HT1080 (cell line): Measurements from ENCODE around the gene TRAF6. TPM values are rescaled to one million over a fixed set of nuclear protein-coding genes. Genes with fewer than 3 reads are reported as not detected.
"Not testable (repeated sequence)": the region's sequence is repeated elsewhere in the genome, so short reads cannot be mapped to it uniquely, and the experiment has no call there.

Experiments used
- DNase-seq: peaks from one replicate; pipeline ENCODE4 v3.0.0-alpha.2; 2015; ENCODE audit warnings: low read depth
- total RNA-seq: library from RNA; depleted of rRNA; stranded (reverse); fragments of >200 nt; shearing (Covaris generic); gene quantifications from 2 replicates; pipeline ENCODE4 v1.2.3, GENCODE V29; 2014

The TRAF6 gene
- total RNA-seq, 1 experiment from 2014 or later = 7.4 TPM

DNA sequence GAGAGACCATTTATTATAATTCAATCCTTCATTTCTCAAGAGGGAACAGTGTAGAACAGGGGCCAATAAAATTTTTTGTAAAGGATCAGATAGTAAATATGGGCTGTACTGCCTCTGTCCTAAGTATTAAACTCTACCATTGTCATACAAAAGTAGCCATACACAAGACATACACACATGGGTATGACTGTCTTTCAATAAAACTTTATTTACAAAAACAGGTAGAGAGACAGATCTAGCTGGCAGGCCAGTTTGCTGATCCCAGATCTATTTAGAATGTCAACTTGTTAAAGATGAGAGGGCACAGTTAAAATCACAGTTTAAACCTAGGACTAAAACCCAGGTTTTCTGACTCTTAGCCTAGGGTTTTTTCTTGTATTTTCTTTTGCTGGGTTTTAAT lies 16.7 kb downstream of the TRAF6 start:
- DNase-seq = no peak

- peak; percentile 27 for DNase-seq
Observed at GRCh38 chr11:36492724-36493304, 17.3 kb downstream of the TRAF6 start.

GRCh38 chr11:36490026-36490806 lies 19.9 kb downstream of the TRAF6 start:
- DNase-seq = no peak

GRCh38 chr11:36488096-36488495 lies 22.0 kb downstream of the TRAF6 start:
- no peak for DNase-seq

- no peak for DNase-seq
Observed at GRCh38 chr11:36487619-36488018, 22.5 kb downstream of the TRAF6 start.

- DNase-seq = no peak
Observed at GRCh38 chr11:36485298-36486002, 24.6 kb downstream of the TRAF6 start.

GRCh38 chr11:36483042-36483441 lies 27.0 kb downstream of the TRAF6 start:
- DNase-seq = not testable (repeated sequence)

GRCh38 chr11:36480833-36481232 lies 29.2 kb downstream of the TRAF6 start:
- no peak for DNase-seq

- peak; percentile 54 for DNase-seq
Observed at GRCh38 chr11:36478700-36479329, 31.3 kb downstream of the TRAF6 start.

- no peak for DNase-seq
Observed at GRCh38 chr11:36475192-36475591, 34.9 kb downstream of the TRAF6 start.

DNA sequence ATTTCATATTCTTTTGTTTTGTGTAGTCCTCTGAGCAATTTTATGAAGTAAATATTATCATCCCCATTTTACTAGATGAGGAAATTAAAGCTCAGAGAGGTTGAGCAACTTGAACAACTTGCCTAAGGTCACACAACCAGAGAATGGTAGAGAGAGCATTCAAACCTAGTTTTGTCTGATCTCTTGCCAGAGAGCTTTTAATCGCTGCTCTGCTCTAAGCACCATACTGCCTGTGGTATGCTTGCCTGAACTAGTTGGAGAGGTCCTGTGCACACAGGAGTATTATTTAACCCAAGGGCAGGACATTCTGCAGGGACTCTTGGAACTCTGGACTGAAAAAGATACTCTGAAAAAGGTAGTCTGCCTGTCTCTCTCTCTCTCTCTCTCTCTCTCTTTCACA lies 38.5 kb downstream of the TRAF6 start:
- no peak for DNase-seq

GRCh38 chr11:36469881-36470802 lies 39.9 kb downstream of the TRAF6 start:
- peak; percentile 66 for DNase-seq

GRCh38 chr11:36469063-36469462 lies 41.0 kb downstream of the TRAF6 start:
- peak; percentile 17 for DNase-seq

- no peak for DNase-seq
Observed at GRCh38 chr11:36467916-36468315, 42.2 kb downstream of the TRAF6 start.

DNA sequence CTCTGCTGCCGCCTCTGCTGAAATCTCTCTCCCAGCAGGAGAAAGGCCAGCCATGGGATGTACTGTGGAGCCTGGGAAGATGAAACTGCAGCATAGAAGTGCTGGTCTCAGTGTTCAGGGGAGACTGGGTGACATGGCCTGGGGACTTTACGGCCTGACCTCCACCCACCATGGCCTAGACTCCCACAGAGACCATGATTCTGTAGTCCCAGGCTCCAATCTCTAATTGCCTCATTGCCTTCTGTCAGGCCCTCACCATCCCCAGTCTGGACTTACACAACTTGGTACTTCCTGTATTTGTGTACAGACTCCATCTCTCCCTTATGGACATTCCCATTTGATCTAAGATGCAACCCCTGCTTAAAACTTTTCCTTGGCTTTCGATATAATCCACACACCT lies 43.1 kb downstream of the TRAF6 start:
- DNase-seq = no peak

- no peak for DNase-seq
Observed at GRCh38 chr11:36465449-36466163, 44.5 kb downstream of the TRAF6 start.

DNA sequence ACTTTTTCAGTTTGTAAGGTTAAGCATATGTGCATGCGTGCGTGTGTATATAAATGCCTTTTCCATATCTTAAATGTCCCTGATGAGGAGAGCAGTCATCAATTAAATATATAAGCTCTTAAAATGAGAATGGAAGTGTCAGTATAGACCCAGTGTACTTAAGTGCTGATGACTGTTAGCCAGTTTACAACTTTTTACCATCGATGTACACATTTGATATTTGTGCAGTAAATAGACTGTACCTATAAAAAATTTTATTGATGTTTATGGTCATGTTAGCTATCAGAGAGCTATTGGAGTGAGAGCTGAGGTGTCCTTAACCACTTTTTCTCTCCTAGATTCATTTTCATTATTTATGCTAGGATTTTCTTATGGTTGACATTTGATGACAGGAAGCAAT lies 45.4 kb downstream of the TRAF6 start:
- DNase-seq = no peak

DNA sequence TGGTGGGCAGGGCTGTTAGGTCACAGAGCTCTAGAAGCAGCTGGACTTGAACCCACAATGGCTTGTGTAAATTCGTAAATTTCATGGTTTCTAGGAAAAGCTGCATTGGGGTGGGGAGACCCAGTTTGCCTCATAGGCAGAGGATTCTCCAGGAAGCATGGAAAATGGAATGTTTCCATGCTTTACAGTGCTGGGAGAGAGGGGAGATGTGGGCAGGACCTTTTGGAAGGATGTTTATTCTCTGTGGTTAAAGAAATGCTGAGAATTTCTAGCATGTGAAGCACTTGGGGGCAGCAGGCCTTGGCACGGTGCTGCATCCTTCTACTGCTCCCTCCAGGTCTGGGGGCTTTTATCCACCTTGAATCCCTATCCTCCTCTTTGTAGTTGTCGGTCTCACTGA lies 46.3 kb downstream of the TRAF6 start:
- DNase-seq = peak; percentile 52

GRCh38 chr11:36462321-36462720 lies 47.8 kb downstream of the TRAF6 start:
- DNase-seq = no peak

DNA sequence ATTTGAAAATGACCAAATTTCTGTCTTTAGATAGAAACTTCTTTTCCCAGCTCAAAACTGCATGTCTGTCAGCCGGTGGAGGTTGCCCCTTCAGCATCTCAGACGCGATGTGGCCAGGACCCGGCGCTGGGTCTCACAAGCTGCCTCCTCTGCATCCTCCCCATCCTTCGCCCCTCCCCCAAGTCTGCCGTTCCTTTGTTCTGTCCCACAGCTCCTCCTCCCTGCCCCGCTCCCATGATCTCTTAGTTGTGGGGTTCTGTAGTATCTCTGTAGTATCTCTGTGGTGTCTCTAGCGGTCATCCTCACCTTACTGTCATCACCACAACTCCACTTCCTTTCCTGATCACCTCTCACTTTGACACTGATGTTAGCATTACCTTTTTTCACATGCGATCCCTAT lies 49.9 kb downstream of the TRAF6 start:
- DNase-seq = no peak
